Mesendoderm (in vitro differentiated cells): ENCODE measurements around the gene MYBPC3.

Experiments
- DNase-seq: peaks from one replicate; pipeline ENCODE4 v3.0.0; 2013
- H2AK5ac ChIP-seq: 2 replicates; pipeline ENCODE4 v1.6.1; 2013; ENCODE audit warnings: low read length, inconsistent platforms
- H2BK120ac ChIP-seq: 2 replicates; pipeline ENCODE4 v1.6.1; 2013; ENCODE audit warnings: low read depth, mild to moderate bottlenecking, low read length, moderate library complexity, mixed read lengths
- H2BK15ac ChIP-seq: replicated peaks from 2 replicates; pipeline ENCODE4 v1.6.1; 2013; ENCODE audit warnings: low read depth, mild to moderate bottlenecking, moderate library complexity
- H2BK5ac ChIP-seq: 2 replicates; pipeline ENCODE4 v1.6.1; 2013; ENCODE audit warnings: low read length, inconsistent platforms
- H3K18ac ChIP-seq: 2 replicates; pipeline ENCODE4 v1.6.1; 2013; ENCODE audit warnings: mild to moderate bottlenecking, low read length, mixed read lengths
- H3K23ac ChIP-seq: one replicate; pipeline ENCODE4 v1.6.1; 2013; ENCODE audit warnings: low read length
- H3K27ac ChIP-seq: 2 replicates; pipeline ENCODE4 v1.5.1; 2013; ENCODE audit warnings: low read depth, mild to moderate bottlenecking, inconsistent platforms, low read length, moderate library complexity
- H3K27me3 ChIP-seq: 2 replicates; pipeline ENCODE4 v1.6.1; 2013; ENCODE audit warnings: low read length, control low read depth, mild to moderate bottlenecking, inconsistent platforms; ENCODE audit not compliant: insufficient read depth, poor library complexity
- H3K36me3 ChIP-seq: 2 replicates; pipeline ENCODE4 v1.6.1; 2013; ENCODE audit warnings: low read length, inconsistent platforms; ENCODE audit not compliant: control insufficient read depth, insufficient read depth
- H3K4ac ChIP-seq: one replicate; pipeline ENCODE4 v1.6.1; 2013; ENCODE audit warnings: low read depth, mild to moderate bottlenecking, low read length, moderate library complexity
- H3K4me1 ChIP-seq: 2 replicates; pipeline ENCODE4 v1.6.1; 2013; ENCODE audit warnings: low read depth, low read length, inconsistent platforms; ENCODE audit not compliant: control insufficient read depth
- H3K4me2 ChIP-seq: 2 replicates; pipeline ENCODE4 v1.6.1; 2013; ENCODE audit warnings: low read length
- H3K4me3 ChIP-seq: 2 replicates; pipeline ENCODE4 v1.5.1; 2013; ENCODE audit warnings: mild to moderate bottlenecking, low read length
- H3K56ac ChIP-seq: one replicate; pipeline ENCODE4 v1.6.1; 2013; ENCODE audit warnings: low read length
- H3K79me1 ChIP-seq: 2 replicates; pipeline ENCODE4 v1.6.1; 2013; ENCODE audit warnings: low read length, inconsistent platforms
- H3K79me2 ChIP-seq: 2 replicates; pipeline ENCODE4 v1.6.1; 2013; ENCODE audit warnings: mild to moderate bottlenecking, low read length; ENCODE audit not compliant: control insufficient read depth, insufficient read depth
- H3K9ac ChIP-seq: 2 replicates; pipeline ENCODE4 v1.6.1; 2013; ENCODE audit warnings: low read length, inconsistent platforms
- H4K5ac ChIP-seq: one replicate; pipeline ENCODE4 v1.6.1; 2013; ENCODE audit warnings: low read length
- H4K8ac ChIP-seq: one replicate; pipeline ENCODE4 v1.6.1; 2013; ENCODE audit warnings: low read depth, mild to moderate bottlenecking, control low read depth, low read length, moderate library complexity
- WGBS: extraction: QIAGEN DNeasy Blood & Tissue Kit; methylation state at CpG from one replicate; pipeline ENCODE4 v1.1.7; 2013; ENCODE audit warnings: low lambda C conversion rate, missing lambda C conversion rate; ENCODE audit not compliant: insufficient coverage; ENCODE audit errors: extremely low coverage; 5-methylcytosine and 5-hydroxymethylcytosine counted together

Gene MYBPC3

GRCh38 chr11:47376107-47376524 lies 23.6 kb upstream of the MYBPC3 start:
- Histone ChIP-seq H4K8ac (no peak overlapping the region), H3K18ac (no peak overlapping the region), H3K79me1 (no peaks in the 10 kb centered on the region), H4K5ac (no peak overlapping the region), H3K4ac (no peak overlapping the region), H2AK5ac (no peak overlapping the region), H2BK15ac (no peak overlapping the region), H3K4me3 (no peak overlapping the region), H3K4me2 (no peak overlapping the region), H3K27me3 (no peaks in the 10 kb centered on the region), H3K79me2 (no peaks in the 10 kb centered on the region), H3K9ac (no peak overlapping the region), H3K23ac (no peak overlapping the region), H3K56ac (no peak overlapping the region), H3K36me3 (no peaks in the 10 kb centered on the region), H3K4me1 (peaks cover 5% of the 10 kb centered on the region), H2BK120ac (no peak overlapping the region), H3K27ac (no peak overlapping the region), H2BK5ac (no peak overlapping the region)
- WGBS, result no CpG with 5 or more reads among the region's 8 CpGs
- no peak for DNase-seq

GRCh38 chr11:47375546-47376085 lies 23.1 kb upstream of the MYBPC3 start:
- Histone ChIP-seq H3K4me2 (no peak overlapping the region), H2BK120ac (no peak overlapping the region), H3K18ac (no peak overlapping the region), H3K4me3 (no peak overlapping the region), H2AK5ac (no peak overlapping the region), H3K23ac (no peak overlapping the region), H3K56ac (no peak overlapping the region), H4K5ac (no peak overlapping the region), H3K27me3 (no peaks in the 10 kb centered on the region), H3K79me2 (no peaks in the 10 kb centered on the region), H2BK15ac (no peak overlapping the region), H4K8ac (no peak overlapping the region), H3K4me1 (peaks cover 5% of the 10 kb centered on the region), H3K27ac (no peak overlapping the region), H3K4ac (no peak overlapping the region), H2BK5ac (no peak overlapping the region), H3K36me3 (no peaks in the 10 kb centered on the region), H3K79me1 (no peaks in the 10 kb centered on the region), H3K9ac (no peak overlapping the region)
- WGBS, result no CpG with 5 or more reads among the region's 13 CpGs
- DNase-seq, result no peak

GRCh38 chr11:47375020-47375419 lies 22.5 kb upstream of the MYBPC3 start:
- DNase-seq, result no peak
- no peak overlapping the region for H3K27ac ChIP-seq
- H3K56ac ChIP-seq, result no peak overlapping the region
- H3K4me1 ChIP-seq, result peaks cover 5% of the 10 kb centered on the region
- no peak overlapping the region for H3K4ac ChIP-seq
- no peaks in the 10 kb centered on the region for H3K79me1 ChIP-seq
- H3K9ac ChIP-seq, result no peak overlapping the region
- H4K8ac ChIP-seq, result no peak overlapping the region
- no peak overlapping the region for H2AK5ac ChIP-seq
- H4K5ac ChIP-seq, result no peak overlapping the region
- no peaks in the 10 kb centered on the region for H3K27me3 ChIP-seq
- H2BK120ac ChIP-seq, result no peak overlapping the region
- H2BK15ac ChIP-seq, result no peak overlapping the region
- no peak overlapping the region for H3K18ac ChIP-seq
- H3K4me2 ChIP-seq, result no peak overlapping the region
- H3K23ac ChIP-seq, result no peak overlapping the region
- H3K79me2 ChIP-seq, result no peaks in the 10 kb centered on the region
- no CpG with 5 or more reads among the region's 8 CpGs for WGBS
- no peaks in the 10 kb centered on the region for H3K36me3 ChIP-seq
- no peak overlapping the region for H3K4me3 ChIP-seq
- no peak overlapping the region for H2BK5ac ChIP-seq

GRCh38 chr11:47374720-47375019 lies 22.2 kb upstream of the MYBPC3 start:
- H3K23ac ChIP-seq, result no peak overlapping the region
- H2BK15ac ChIP-seq, result no peak overlapping the region
- no peak overlapping the region for H3K56ac ChIP-seq
- H3K4me3 ChIP-seq, result no peak overlapping the region
- WGBS, result no CpG with 5 or more reads among the region's 5 CpGs
- H2AK5ac ChIP-seq, result no peak overlapping the region
- H3K27ac ChIP-seq, result no peak overlapping the region
- no peak overlapping the region for H3K9ac ChIP-seq
- no peak overlapping the region for H3K4ac ChIP-seq
- H3K79me1 ChIP-seq, result no peaks in the 10 kb centered on the region
- no peak overlapping the region for H3K4me2 ChIP-seq
- H2BK5ac ChIP-seq, result no peak overlapping the region
- no peak overlapping the region for H3K18ac ChIP-seq
- no peak overlapping the region for H4K5ac ChIP-seq
- H3K36me3 ChIP-seq, result no peaks in the 10 kb centered on the region
- no peaks in the 10 kb centered on the region for H3K79me2 ChIP-seq
- no peak for DNase-seq
- H4K8ac ChIP-seq, result no peak overlapping the region
- H3K4me1 ChIP-seq, result peaks cover 5% of the 10 kb centered on the region
- no peaks in the 10 kb centered on the region for H3K27me3 ChIP-seq
- H2BK120ac ChIP-seq, result no peak overlapping the region

- Histone ChIP-seq H4K5ac (no peak overlapping the region), H2AK5ac (no peak overlapping the region), H3K36me3 (no peaks in the 10 kb centered on the region), H4K8ac (no peak overlapping the region), H3K23ac (no peak overlapping the region), H3K18ac (no peak overlapping the region), H3K79me1 (no peaks in the 10 kb centered on the region), H3K4me2 (no peak overlapping the region), H3K27ac (no peak overlapping the region), H2BK120ac (no peak overlapping the region), H3K9ac (no peak overlapping the region), H3K4ac (no peak overlapping the region), H3K4me1 (peaks cover 5% of the 10 kb centered on the region), H3K56ac (peak overlapping the region; percentile 30), H2BK5ac (no peak overlapping the region), H3K79me2 (no peaks in the 10 kb centered on the region), H3K27me3 (no peaks in the 10 kb centered on the region), H2BK15ac (no peak overlapping the region), H3K4me3 (no peak overlapping the region)
- no CpG with 5 or more reads among the region's 19 CpGs for WGBS
- peak; percentile 79 for DNase-seq
Observed at GRCh38 chr11:47373876-47374719, 21.6 kb upstream of the MYBPC3 start.

- WGBS, result no CpG with 5 or more reads among the region's 7 CpGs
- Histone ChIP-seq H3K4me2 (no peak overlapping the region), H3K79me1 (no peaks in the 10 kb centered on the region), H3K36me3 (no peaks in the 10 kb centered on the region), H3K18ac (no peak overlapping the region), H4K5ac (no peak overlapping the region), H3K4ac (no peak overlapping the region), H3K27me3 (no peaks in the 10 kb centered on the region), H2BK5ac (no peak overlapping the region), H3K4me1 (no peaks in the 10 kb centered on the region), H3K4me3 (no peak overlapping the region), H4K8ac (no peak overlapping the region), H3K56ac (no peak overlapping the region), H3K27ac (no peak overlapping the region), H2AK5ac (no peak overlapping the region), H3K9ac (no peak overlapping the region), H2BK15ac (no peak overlapping the region), H3K23ac (no peak overlapping the region), H2BK120ac (no peak overlapping the region), H3K79me2 (no peaks in the 10 kb centered on the region)
- no peak for DNase-seq
Observed at GRCh38 chr11:47372422-47372821, 19.9 kb upstream of the MYBPC3 start.
